OCI-LY1 (cell line): ENCODE measurements around the gene MAP7D1.

ENCODE experiments used
- H2AFZ ChIP-seq: fragments of 200-600 bp; sonication (generic), shearing (Covaris generic); 2 replicates; pipeline ENCODE4 v1.6.0; 2014; ENCODE audit warnings: antibody characterized with exemption, mild to moderate bottlenecking, low read length
- H3F3A ChIP-seq: fragments of 200-600 bp; sonication (generic), shearing (Covaris generic); 2 replicates; pipeline ENCODE4 v1.6.0; 2014; ENCODE audit warnings: mild to moderate bottlenecking, antibody characterized with exemption, low read length, moderate library complexity; ENCODE audit not compliant: insufficient read depth
- H3K27ac ChIP-seq: fragments of 200-600 bp; sonication (generic); 2 replicates; pipeline ENCODE4 v1.5.1; 2014; ENCODE audit warnings: low read length, mixed run types, mild to moderate bottlenecking, low read depth; ENCODE audit not compliant: poor library complexity, severe bottlenecking
- H3K27me3 ChIP-seq: fragments of 200-600 bp; sonication (generic); 2 replicates; pipeline ENCODE4 v1.6.0; 2014; ENCODE audit warnings: antibody characterized with exemption, mild to moderate bottlenecking, low read length, moderate library complexity; ENCODE audit not compliant: insufficient read depth
- H3K36me3 ChIP-seq: fragments of 200-600 bp; sonication (generic); 2 replicates; pipeline ENCODE4 v1.6.1; 2014; ENCODE audit warnings: mild to moderate bottlenecking, antibody characterized with exemption, low read length, moderate library complexity, mixed read lengths; ENCODE audit not compliant: insufficient read depth
- H3K4me1 ChIP-seq: fragments of 200-600 bp; sonication (generic); 2 replicates; pipeline ENCODE4 v1.5.1; 2014; ENCODE audit warnings: mild to moderate bottlenecking, low read length, moderate library complexity; ENCODE audit not compliant: insufficient read depth, severe bottlenecking
- H3K4me2 ChIP-seq: fragments of 200-600 bp; sonication (generic), shearing (Covaris generic); 2 replicates; pipeline ENCODE4 v1.6.1; 2014; ENCODE audit warnings: low read length
- H3K4me3 ChIP-seq: fragments of 200-600 bp; sonication (generic); 2 replicates; pipeline ENCODE4 v1.5.1; 2014; ENCODE audit warnings: low read length, low read depth, mild to moderate bottlenecking, mixed read lengths; ENCODE audit not compliant: poor library complexity, severe bottlenecking
- H3K79me2 ChIP-seq: fragments of 200-600 bp; shearing (Covaris generic); 2 replicates; pipeline ENCODE4 v1.6.1; 2016; ENCODE audit warnings: mixed run types, low read length, mixed read lengths; ENCODE audit not compliant: insufficient read depth
- H3K9ac ChIP-seq: fragments of 200-600 bp; sonication (generic), shearing (Covaris generic); 2 replicates; pipeline ENCODE4 v1.6.1; 2014; ENCODE audit warnings: mild to moderate bottlenecking, low read length, mixed read lengths
- H3K9me2 ChIP-seq: fragments of 200-600 bp; sonication (generic), shearing (Covaris generic); 2 replicates; pipeline ENCODE4 v1.6.1; 2014; ENCODE audit warnings: low read depth, mild to moderate bottlenecking, low read length, mixed read lengths
- H3K9me3 ChIP-seq: fragments of 200-600 bp; shearing (Covaris generic); 2 replicates; pipeline ENCODE4 v1.6.1; 2014; ENCODE audit warnings: low read length, mixed read lengths
- H4K20me1 ChIP-seq: fragments of 200-600 bp; sonication (generic), shearing (Covaris generic); 2 replicates; pipeline ENCODE4 v1.6.0; 2016; ENCODE audit warnings: mild to moderate bottlenecking, low read length; ENCODE audit not compliant: insufficient read depth
- CTCF ChIP-seq: fragments of 200-600 bp; sonication (generic), shearing (Covaris generic); IDR thresholded peaks from 2 replicates; pipeline ENCODE4 v1.5.1; 2017; ENCODE audit warnings: mild to moderate bottlenecking, antibody characterized with exemption, low read length, moderate library complexity, mixed read lengths
- EZH2 ChIP-seq: fragments of 200-600 bp; sonication (generic), shearing (Covaris generic); IDR thresholded peaks from 2 replicates; pipeline ENCODE4 v1.8.0; 2017; ENCODE audit warnings: borderline replicate concordance, mixed run types, mild to moderate bottlenecking, antibody characterized with exemption, low read length, moderate library complexity, mixed read lengths

MAP7D1 gene

GRCh38 chr1:36208978-36209703, 53.2 kb downstream of the MAP7D1 start:
- H3K79me2 ChIP-seq = no peaks in the 10 kb centered on the region
- no peak overlapping the region for H3K9ac ChIP-seq
- H3K27me3 ChIP-seq = no peaks in the 10 kb centered on the region
- peak; percentile 12; the same call in 1 of the 2 replicates for TF ChIP-seq CTCF
- TF ChIP-seq EZH2 = no peak
- H3K4me2 ChIP-seq = no peak overlapping the region; the same call in 1 of the 2 replicates
- H3K27ac ChIP-seq = peak overlapping the region; percentile 48
- H4K20me1 ChIP-seq = no peaks in the 10 kb centered on the region
- no peaks in the 10 kb centered on the region for H3K9me2 ChIP-seq
- no peaks in the 10 kb centered on the region for H3K36me3 ChIP-seq
- peaks cover 40% of the 10 kb centered on the region for H3K4me1 ChIP-seq
- no peaks in the 10 kb centered on the region for H3F3A ChIP-seq
- H3K9me3 ChIP-seq = no peaks in the 10 kb centered on the region
- no peak overlapping the region for H2AFZ ChIP-seq
- H3K4me3 ChIP-seq = no peak overlapping the region

DNA sequence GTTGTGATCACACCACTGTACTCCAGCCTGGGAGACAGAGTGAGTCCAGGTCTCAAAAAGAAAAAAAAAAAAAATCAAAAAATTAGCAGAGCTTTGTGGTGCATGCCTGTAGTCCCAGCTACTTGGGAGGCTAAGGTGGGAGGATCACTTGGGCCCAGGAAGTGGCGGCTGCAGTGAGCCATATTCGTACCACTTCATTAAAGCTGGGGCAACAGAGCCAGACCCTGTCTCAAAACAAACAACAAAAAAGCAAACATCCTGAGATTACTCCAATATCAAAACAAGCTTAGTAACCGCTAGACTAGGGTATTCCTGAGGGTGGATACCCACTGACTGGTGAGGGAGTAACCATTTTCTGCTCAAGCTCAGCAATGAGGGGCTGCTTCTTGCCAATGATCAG, 55.3 kb downstream of the MAP7D1 start:
- no peaks in the 10 kb centered on the region for H3K9me2 ChIP-seq
- TF ChIP-seq CTCF (no peak), EZH2 (no peak)
- H3K9me3 ChIP-seq = no peaks in the 10 kb centered on the region
- no peak overlapping the region for H3K4me2 ChIP-seq
- H3K9ac ChIP-seq = no peak overlapping the region
- peaks cover 40% of the 10 kb centered on the region for H3K4me1 ChIP-seq
- no peaks in the 10 kb centered on the region for H3F3A ChIP-seq
- H4K20me1 ChIP-seq = no peaks in the 10 kb centered on the region
- no peak overlapping the region for H2AFZ ChIP-seq
- no peaks in the 10 kb centered on the region for H3K36me3 ChIP-seq
- no peak overlapping the region for H3K27ac ChIP-seq
- no peak overlapping the region for H3K4me3 ChIP-seq
- no peaks in the 10 kb centered on the region for H3K27me3 ChIP-seq
- H3K79me2 ChIP-seq = no peaks in the 10 kb centered on the region

DNA sequence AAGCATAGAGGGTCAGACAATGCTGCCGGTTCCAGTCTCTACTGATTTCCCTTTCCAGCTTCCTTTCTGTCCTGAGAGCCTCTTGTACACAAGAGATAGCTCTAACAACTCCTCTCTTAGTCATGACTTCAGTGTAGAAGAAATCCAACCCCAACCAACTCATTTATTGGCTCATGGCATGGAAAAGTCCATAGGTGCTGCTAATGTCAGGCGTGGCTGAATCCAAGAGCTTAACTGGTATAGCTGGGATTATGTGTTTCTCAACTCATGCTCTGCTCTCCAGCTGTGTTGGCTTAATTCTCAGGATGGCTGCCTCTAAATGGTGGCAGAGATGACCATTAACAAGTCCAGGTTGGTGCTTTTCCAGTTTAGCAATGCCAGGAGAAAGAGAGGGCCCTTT, 55.9 kb downstream of the MAP7D1 start:
- H3K27ac ChIP-seq = no peak overlapping the region
- no peak overlapping the region for H3K9ac ChIP-seq
- no peak overlapping the region for H3K4me3 ChIP-seq
- no peaks in the 10 kb centered on the region for H3F3A ChIP-seq
- no peaks in the 10 kb centered on the region for H3K36me3 ChIP-seq
- no peaks in the 10 kb centered on the region for H3K9me2 ChIP-seq
- H3K27me3 ChIP-seq = no peaks in the 10 kb centered on the region
- no peak overlapping the region for H2AFZ ChIP-seq
- peaks cover 37% of the 10 kb centered on the region for H3K4me1 ChIP-seq
- TF ChIP-seq CTCF = no peak
- no peak for TF ChIP-seq EZH2
- no peaks in the 10 kb centered on the region for H4K20me1 ChIP-seq
- no peaks in the 10 kb centered on the region for H3K9me3 ChIP-seq
- no peak overlapping the region for H3K4me2 ChIP-seq
- no peaks in the 10 kb centered on the region for H3K79me2 ChIP-seq
